HG02610 (cell line): ENCODE results near the gene ACTN2.
A peak's percentile ranks its signal among the peaks of the same experiment; 100 is the strongest.

ENCODE experiments used
- ATAC-seq: cut with Tn5 transposase; IDR thresholded peaks from one replicate; pipeline ENCODE4 v1.9.1; 2021; ENCODE audit warnings: mild to moderate bottlenecking, moderate library complexity; ENCODE audit not compliant: unreplicated experiment

ACTN2 gene

GRCh38 chr1:236765831-236766230 is 79.5 kb downstream of the ACTN2 start:
- no peak for ATAC-seq

DNA sequence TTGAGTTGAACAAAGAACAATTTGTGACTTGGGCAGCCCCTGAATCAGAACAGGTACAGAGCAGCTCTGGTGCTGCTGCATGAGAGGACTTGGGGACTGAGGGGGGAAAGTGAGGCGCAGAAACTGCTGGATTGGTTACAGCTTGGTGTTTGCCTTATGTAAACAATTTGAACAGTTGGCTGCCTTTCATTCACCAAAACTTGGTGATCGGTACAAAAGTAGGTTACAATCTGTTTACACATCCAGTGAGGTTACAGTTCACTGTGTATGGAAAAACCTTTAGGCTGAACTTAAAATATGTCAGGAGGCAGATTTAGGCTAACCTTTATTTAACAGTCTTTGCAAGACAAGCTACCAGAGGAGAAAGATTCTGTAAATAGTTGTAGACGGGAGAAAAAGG is 80.2 kb downstream of the ACTN2 start:
- no peak for ATAC-seq

DNA sequence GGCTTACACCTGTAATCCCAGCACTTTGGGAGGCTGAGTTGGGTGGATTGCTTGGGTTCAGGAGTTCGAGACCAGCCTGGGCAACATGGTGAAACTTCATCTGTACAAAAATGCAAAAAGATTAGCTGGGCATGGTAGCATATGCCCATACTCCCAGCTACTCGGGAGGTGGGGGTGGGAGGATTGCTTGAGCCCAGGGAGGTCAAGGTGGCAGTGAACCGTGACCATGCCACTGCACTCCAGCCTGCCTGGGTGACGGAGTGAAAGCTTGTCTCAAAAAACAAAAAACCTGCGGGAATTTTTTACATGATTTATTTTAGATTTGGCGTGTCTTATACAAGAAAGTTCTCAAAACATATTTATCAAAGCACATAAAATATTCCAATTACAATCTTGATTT is 81.0 kb downstream of the ACTN2 start:
- no peak for ATAC-seq

GRCh38 chr1:236768601-236769000 is 82.3 kb downstream of the ACTN2 start:
- ATAC-seq: no peak

GRCh38 chr1:236773919-236774318 is 87.6 kb downstream of the ACTN2 start:
- ATAC-seq: no peak

GRCh38 chr1:236774926-236775325 is 88.6 kb downstream of the ACTN2 start:
- ATAC-seq: no peak

GRCh38 chr1:236779312-236779711 is 93.0 kb downstream of the ACTN2 start:
- no peak for ATAC-seq

GRCh38 chr1:236785477-236785876 is 99.2 kb downstream of the ACTN2 start:
- ATAC-seq: no peak

DNA sequence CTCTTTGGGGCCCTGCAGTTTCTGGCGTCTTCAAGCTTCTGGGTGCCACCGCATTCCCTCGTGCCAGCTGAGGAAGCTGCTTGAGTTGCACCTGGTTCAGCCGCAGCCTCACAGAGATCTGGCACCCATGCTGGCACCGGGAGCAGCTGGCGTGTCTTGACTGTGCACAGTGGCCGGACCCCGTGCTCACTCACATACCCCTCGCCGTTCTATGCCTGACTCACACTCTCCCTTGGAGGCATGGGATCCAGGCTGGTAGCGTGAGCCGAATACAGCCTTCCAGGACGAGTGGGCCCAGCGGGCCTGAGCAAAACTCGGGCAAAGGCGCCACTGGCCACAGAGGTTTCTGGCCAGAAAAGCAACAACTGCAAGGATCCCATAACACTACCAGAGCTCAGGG is 100.2 kb downstream of the ACTN2 start:
- ATAC-seq: no peak

DNA sequence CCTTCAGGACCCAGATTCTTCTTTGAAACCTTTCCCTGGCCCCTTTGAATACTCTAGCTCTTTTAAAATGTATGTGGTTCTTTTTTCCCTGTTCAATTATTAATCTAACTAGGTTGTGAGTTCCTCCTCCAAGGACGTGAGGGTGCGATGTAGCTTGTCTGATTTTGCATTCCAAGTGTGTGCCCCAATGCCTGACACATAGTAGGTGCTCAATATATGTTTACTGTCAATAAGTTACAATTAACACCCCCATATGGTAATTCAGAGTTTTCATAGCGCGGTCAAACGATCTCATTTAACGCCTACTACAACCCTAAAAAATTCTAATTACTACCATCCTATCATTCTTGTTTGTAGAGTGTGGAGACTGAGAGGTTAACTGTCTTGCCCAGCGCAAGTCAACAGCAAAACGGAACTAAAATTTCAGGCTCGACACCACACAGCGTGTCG is 108.3 kb downstream of the ACTN2 start:
- ATAC-seq: no peak

- ATAC-seq: peak; percentile 98
Measured at GRCh38 chr1:236795035-236795756, 108.9 kb downstream of the ACTN2 start, which contains the start of gene MTR. MTR (plus strand) TSS chr1:236795292; CDS start chr1:236795704, 412 bp downstream.

- peak; percentile 32 for ATAC-seq
Measured at GRCh38 chr1:236795757-236796667, 109.7 kb downstream of the ACTN2 start.

DNA sequence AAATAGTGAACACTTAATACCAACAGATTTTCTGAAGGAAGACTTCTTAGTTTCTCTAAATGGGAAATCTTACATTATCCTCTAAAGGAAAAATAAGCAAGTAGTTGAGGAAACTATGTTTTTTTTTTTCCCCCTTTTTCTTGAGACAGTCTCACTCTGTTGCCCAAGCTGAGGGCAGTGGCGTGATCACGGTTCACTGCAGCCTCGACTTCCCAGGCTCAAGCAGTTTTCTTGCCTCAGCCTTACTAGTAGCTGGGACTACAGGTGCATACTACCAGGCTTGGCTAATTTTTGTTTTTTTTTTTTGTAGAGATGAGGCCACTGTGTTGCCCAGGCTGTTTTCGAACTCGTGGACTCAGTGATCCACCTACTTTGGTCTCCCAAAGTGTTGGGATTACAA is 112.7 kb downstream of the ACTN2 start:
- no peak for ATAC-seq

DNA sequence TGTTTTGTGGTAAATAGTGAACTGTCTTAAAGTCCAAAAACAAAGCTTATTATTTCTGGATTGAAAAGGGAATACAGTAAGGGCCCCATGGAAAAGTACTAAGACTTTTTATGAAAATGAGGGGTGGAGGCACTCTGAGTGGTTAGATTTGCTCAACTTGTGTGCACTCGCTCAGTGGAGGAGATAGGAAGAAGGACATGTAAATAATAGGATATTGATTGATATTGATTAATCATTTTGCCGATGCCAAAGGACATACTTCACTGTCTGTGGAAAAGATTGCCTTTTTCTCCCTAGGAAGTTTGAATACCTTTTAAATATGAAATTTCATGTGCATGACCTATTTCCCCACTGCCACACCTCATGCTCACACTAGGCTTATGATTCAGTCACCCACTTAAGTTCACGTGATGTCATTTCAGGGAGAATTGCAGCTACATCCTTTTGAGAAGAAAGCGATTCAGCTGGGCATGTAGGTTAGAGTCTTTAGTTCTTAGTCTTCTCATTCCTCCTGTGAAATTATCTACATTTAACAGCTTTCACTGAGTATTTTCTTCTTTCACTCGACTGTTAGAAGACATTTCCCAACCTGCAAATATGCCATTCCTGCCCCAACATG is 113.8 kb downstream of the ACTN2 start:
- ATAC-seq: no peak

DNA sequence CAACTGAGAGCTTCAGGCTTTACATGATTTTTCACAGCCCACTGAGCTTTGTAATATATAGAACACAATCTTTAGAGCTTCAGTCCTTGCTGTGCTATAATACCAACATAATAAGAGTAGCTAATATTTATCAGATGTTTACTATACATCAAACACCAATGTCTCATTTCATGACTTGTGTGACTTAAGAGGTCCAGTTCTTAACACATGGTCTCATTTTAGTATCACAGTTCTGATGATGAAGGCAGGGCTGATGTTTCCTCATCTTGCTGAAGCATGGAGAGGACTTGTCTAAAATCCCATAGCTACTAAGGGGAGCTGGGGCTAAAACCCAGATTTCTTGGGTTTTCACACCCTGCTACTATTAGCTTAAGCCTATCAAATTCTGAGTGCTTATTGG is 114.3 kb downstream of the ACTN2 start:
- ATAC-seq: no peak

- ATAC-seq: no peak
Measured at GRCh38 chr1:236802264-236802663, 116.0 kb downstream of the ACTN2 start.

DNA sequence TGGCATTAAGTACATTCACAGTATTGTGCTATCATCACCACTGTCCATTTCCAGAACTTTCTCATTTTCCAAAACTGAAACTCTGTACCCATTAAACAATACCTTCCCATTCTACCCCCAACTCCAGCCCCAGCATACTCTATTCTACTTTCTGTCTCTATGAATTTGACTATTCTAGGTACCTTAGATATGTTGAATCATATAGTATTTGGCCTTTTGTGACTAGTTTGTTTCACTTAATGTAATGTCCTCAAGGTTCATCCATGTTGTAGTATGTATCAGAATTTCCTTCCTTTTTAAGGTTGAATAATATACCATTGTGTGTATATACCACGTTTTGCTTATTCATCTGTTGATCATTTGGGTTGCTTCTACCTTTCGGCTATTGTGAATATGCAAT is 120.3 kb downstream of the ACTN2 start:
- ATAC-seq: no peak

GRCh38 chr1:236808005-236808404 is 121.7 kb downstream of the ACTN2 start:
- no peak for ATAC-seq

- ATAC-seq: no peak
Measured at GRCh38 chr1:236808564-236809130, 122.3 kb downstream of the ACTN2 start.

DNA sequence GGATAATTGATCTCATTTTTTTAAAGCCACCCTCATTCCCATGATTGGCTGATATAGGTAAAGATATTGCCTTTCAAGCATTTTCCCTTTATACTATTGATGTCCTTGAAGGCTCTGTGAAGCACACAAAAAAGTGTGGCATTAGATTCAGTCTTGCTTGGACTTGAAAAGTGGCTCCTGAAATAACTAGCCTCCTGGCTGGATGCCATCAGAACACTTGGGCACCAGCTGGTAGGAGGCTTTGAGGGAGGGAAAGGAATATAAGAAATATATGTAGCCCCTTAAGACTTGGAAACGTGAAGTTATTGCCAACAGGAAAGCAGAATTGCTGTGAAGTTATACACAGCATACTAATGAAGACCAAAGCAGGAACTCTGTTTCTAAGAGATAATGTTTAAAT is 122.8 kb downstream of the ACTN2 start:
- ATAC-seq: no peak

- no peak for ATAC-seq
Measured at GRCh38 chr1:236810018-236810417, 123.7 kb downstream of the ACTN2 start.
